Lower lobe of right lung (tissue), 2 donors: ENCODE measurements around the gene RELT. TPM values are rescaled to one million over a fixed set of nuclear protein-coding genes. Genes with fewer than 3 reads are reported as not detected.

ENCODE experiments used
- ATAC-seq, 2 donors: fragments of 200-7000 bp; cut with Tn5 transposase; one replicate each; pipeline ENCODE4 v1.9.1; 2020 to 2022; ENCODE audit warnings: mild to moderate bottlenecking in 2 of 2, moderate library complexity in 2 of 2
- DNase-seq: peaks from one replicate; pipeline ENCODE4 v3.0.0-alpha.2; 2020
- H3K27ac ChIP-seq: fragments of 200-600 bp; one replicate; pipeline ENCODE4 v1.8.0; 2022
- H3K27me3 ChIP-seq: fragments of 200-600 bp; one replicate; pipeline ENCODE4 v1.8.0; 2022; ENCODE audit warnings: low read depth
- H3K36me3 ChIP-seq: fragments of 200-600 bp; one replicate; pipeline ENCODE4 v1.8.0; 2022; ENCODE audit warnings: mild to moderate bottlenecking
- H3K4me1 ChIP-seq: fragments of 200-600 bp; one replicate; pipeline ENCODE4 v1.8.0; 2022
- H3K4me3 ChIP-seq: fragments of 200-600 bp; one replicate; pipeline ENCODE4 v1.8.0; 2022; ENCODE audit warnings: mild to moderate bottlenecking
- H3K9me3 ChIP-seq: fragments of 200-600 bp; one replicate; pipeline ENCODE4 v1.8.0; 2022
- intact Hi-C: fragments of 100-400 bp; cut with DNase I; formaldehyde crosslinking; loops from one replicate; pipeline ENCODE4 v1.11.0; 2022
- long read RNA-seq: library from polyadenylated mRNA; unstranded; transcript quantifications from one replicate; pipeline ENCODE4 v2.0.0, GENCODE V29; 2021
- total RNA-seq: library from RNA; stranded (reverse); fragmentation: NEBNext Ultra II Directional; extraction: Animal tissue kit (Norgen Biotek cat#: 25700); gene quantifications from one replicate; pipeline ENCODE4 v1.2.1, GENCODE V29; 2021
- TF ChIP-seq, protein P1 (sequence below): fragments of 200-600 bp; IDR thresholded peaks from one replicate; pipeline ENCODE4 v1.8.0; 2022; ENCODE audit warnings: antibody characterized with exemption, mild to moderate bottlenecking
- donor health status: DM: no; HTN: yes; CAD: no; lungs with severe emphysema.

Gene RELT, protein sequence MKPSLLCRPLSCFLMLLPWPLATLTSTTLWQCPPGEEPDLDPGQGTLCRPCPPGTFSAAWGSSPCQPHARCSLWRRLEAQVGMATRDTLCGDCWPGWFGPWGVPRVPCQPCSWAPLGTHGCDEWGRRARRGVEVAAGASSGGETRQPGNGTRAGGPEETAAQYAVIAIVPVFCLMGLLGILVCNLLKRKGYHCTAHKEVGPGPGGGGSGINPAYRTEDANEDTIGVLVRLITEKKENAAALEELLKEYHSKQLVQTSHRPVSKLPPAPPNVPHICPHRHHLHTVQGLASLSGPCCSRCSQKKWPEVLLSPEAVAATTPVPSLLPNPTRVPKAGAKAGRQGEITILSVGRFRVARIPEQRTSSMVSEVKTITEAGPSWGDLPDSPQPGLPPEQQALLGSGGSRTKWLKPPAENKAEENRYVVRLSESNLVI
- 15.4 TPM for total RNA-seq
- long read RNA-seq, transcript RELT-201 (11 exons, 3,535 nt) = major isoform, 14 of 37 reads
- long read RNA-seq, transcript RELT-204 (5 exons, 3,244 nt) = minor isoform, 13 of 37 reads
- long read RNA-seq, partial matches to known transcripts = 4 of 37 reads
- long read RNA-seq, other reads (novel, unspliced or antisense) = 5 of 37 reads

DNA sequence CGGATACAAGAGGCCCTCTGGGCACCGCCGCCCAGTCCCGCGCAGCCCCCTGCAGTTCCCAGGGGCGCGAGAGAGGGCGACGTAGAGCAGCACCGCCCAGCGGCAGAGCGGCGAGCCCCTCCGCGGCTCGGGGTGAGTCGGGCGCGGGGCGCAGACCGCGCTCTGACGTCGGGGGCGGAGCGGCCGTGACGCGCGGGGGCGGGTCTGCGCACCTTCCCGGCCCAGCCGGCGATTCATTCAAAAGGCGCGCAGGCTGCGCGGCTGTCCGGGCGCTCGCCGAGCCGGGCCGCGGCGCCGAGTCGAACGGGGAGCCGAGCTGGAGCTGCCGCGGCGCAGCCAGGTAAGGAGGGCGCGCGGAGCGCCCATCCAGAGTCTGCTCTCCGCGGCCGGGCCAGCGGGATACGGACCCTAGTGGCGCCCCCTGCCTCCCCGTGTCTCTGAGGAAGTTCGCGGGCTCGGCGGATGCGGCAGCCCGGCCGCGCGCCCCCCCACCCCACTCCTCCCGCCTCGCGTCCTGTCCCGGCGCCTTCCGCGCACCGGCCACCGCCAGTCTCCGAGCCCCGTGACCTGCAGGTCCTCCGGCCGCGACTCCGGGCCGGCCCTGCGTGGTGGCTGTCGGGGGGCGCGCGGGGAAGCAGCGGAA is at the start of gene RELT:
RELT (plus strand) TSS at position 240 of the 643 bp plus-strand sequence. CDS start 12,738 bp downstream, outside the sequence.
- Histone ChIP-seq H3K9me3 (no peaks in the 10 kb centered on the region), H3K27ac (peak within 1 kb of the TSS; percentile 87), H3K27me3 (no peaks in the 10 kb centered on the region), H3K36me3 (no peaks in the 10 kb centered on the region), H3K4me3 (peak within 1 kb of the TSS; percentile 78), H3K4me1 (peaks cover 45% of the 10 kb centered on the region)
- TF ChIP-seq, protein P1, sequence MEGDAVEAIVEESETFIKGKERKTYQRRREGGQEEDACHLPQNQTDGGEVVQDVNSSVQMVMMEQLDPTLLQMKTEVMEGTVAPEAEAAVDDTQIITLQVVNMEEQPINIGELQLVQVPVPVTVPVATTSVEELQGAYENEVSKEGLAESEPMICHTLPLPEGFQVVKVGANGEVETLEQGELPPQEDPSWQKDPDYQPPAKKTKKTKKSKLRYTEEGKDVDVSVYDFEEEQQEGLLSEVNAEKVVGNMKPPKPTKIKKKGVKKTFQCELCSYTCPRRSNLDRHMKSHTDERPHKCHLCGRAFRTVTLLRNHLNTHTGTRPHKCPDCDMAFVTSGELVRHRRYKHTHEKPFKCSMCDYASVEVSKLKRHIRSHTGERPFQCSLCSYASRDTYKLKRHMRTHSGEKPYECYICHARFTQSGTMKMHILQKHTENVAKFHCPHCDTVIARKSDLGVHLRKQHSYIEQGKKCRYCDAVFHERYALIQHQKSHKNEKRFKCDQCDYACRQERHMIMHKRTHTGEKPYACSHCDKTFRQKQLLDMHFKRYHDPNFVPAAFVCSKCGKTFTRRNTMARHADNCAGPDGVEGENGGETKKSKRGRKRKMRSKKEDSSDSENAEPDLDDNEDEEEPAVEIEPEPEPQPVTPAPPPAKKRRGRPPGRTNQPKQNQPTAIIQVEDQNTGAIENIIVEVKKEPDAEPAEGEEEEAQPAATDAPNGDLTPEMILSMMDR = peak; percentile 94
- intact Hi-C loops = no loop called here
- DNase-seq (peak; percentile 92), ATAC-seq (peak; percentile 94 to 96)

DNA sequence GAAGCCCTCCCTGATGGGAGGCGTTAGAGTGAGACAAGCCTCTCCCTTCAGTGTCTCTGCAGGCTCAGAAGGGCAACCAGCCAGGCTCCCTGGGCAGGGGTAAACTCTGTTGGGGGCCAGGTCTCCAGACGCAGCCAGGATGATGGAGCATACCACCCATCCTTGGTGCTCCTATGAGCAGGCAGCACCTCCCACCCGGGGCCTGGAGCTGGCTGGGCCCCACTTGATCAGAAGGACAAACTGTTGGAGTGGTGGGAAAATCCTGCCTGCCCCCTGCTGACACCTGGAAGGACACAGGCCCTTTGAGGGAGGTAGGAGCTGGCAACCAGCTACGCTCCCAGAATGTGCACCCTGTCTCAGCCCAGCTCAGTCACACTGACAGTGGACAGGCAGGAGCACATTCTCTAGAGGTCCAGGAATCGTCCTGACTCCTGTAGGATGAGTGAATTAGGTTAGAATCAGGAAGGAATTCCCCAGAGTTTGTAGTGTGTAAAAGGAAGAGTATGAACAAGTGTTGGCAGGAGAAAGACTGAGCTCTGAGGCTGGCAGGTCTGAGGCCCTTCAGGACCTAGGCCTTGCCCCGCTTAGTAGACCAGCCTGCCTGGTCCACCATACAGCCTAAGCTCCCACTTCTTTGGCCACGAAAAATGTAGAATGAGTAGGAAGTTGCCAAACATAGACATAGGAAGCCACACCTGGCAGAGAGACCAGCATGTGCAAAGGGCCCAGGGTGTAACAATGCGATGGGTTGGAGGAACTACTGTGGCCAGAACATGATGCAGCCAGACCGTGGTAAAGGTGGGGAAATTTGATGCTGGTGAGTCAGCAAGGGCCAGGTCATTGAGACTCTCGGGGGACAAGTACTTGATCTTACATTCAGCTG is 49.0 kb upstream of the RELT start:
- Histone ChIP-seq H3K4me3 (no peak overlapping the region), H3K9me3 (no peaks in the 10 kb centered on the region), H3K4me1 (peaks cover 70% of the 10 kb centered on the region), H3K27me3 (no peaks in the 10 kb centered on the region), H3K27ac (peak overlapping the region; percentile 27), H3K36me3 (no peaks in the 10 kb centered on the region)
- TF ChIP-seq, protein P1 = no peak
- DNase-seq (no peak), ATAC-seq (peak in 1 of 2 donors; percentile 4)
- intact Hi-C loops = no loop called here

DNA sequence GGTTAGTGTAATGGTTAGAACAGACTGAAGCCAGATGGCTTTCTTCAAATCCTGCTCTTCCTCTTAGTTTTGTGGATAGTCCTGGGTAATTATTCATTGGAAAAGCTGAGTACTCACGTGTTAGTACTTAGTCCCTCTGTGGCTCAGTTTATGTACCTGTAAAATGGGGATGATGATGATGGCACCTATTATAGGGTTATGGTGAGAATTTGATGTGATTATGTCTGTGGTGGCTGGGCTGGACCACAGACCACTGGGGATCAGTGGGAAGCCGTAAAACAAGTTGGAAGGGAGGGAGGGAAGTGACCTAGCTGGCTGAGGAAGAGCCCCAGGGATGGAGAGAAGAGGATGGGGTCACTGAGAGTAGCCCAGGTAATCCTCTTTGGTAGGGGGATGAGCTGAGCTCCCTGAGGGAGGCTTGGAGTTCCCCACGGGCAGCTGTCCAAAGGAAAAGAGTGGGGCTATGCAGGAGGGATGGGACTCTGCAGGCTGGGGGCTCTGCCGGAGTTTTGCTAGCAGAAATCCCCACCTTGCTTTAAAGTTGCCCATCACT is 48.3 kb upstream of the RELT start:
- H3K27ac ChIP-seq = peak overlapping the region; percentile 18
- no peaks in the 10 kb centered on the region for H3K9me3 ChIP-seq
- TF ChIP-seq, protein P1 = no peak
- ATAC-seq = no peak
- H3K36me3 ChIP-seq = no peaks in the 10 kb centered on the region
- intact Hi-C loops = no loop called here
- H3K27me3 ChIP-seq = no peaks in the 10 kb centered on the region
- no peak for DNase-seq
- H3K4me1 ChIP-seq = peaks cover 68% of the 10 kb centered on the region
- no peak overlapping the region for H3K4me3 ChIP-seq

DNA sequence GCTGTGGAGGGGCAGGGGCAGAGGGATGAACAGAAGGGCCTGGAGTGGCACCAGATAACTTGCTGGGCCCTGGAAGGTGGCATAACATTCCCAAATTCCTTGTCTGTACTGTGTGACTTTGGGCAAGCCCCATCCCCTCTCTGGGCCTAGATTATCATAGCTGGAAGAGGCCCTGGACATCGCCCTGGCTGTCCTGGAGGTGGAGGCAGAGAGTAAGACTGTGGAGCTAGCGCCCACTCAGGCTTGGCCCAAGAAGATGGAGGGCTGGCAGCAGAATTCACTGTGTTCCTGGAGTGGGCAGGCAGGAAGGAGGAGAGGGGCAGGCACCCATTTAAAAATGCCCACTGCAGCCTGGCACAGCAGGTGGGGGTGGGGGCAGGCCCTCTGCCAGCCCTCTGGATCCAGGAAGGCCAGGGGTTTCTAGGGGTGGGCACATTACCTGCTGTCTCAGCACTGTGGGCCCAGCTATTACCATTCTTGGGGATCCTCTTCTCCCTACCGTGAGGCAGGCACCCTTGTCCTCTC is 45.6 kb upstream of the RELT start:
- intact Hi-C loops = no loop called here
- TF ChIP-seq, protein P1 = peak; percentile 36
- no peak for ATAC-seq

More for the DNA sequence above, 45.6 kb upstream of the RELT start:
- H3K4me3 ChIP-seq = no peak overlapping the region
- H3K27me3 ChIP-seq = no peaks in the 10 kb centered on the region
- H3K4me1 ChIP-seq = peaks cover 68% of the 10 kb centered on the region
- H3K27ac ChIP-seq = peak overlapping the region; percentile 38
- H3K9me3 ChIP-seq = no peaks in the 10 kb centered on the region
- H3K36me3 ChIP-seq = no peaks in the 10 kb centered on the region
- no peak for DNase-seq
